ENCODE data around the gene LYST.

GRCh38 chr1:235820061-235820460, 46.6 kb downstream of the LYST start:
- TF ChIP-seq POLR2AphosphoS5 (IDR thresholded peaks at IDR 0.05; ENCODE audit: insufficient read depth in 1 of 2, low read depth in 1 of 2) (no peak), CTCF (IDR thresholded peaks at IDR 0.05) (no peak)
